Panc1 (cell line): Measurements from ENCODE around the gene GCK. TPM values are rescaled to one million over a fixed set of nuclear protein-coding genes. Genes with fewer than 3 reads are reported as not detected.

Experiments used
- ATAC-seq: fragments of 200-7000 bp; cut with Tn5 transposase; 2 replicates; pipeline ENCODE4 v1.9.1; 2020; ENCODE audit warnings: mild to moderate bottlenecking, moderate library complexity
- BruUV-seq: library from RNA; stranded (reverse); fragments of 400-500 nt; replicated peaks from 2 replicates; lab custom pipeline; 2021; lab: Mats Ljungman, UMichigan
- CTCF ChIA-PET: fragments of 300-600 bp; sonication (Branson Sonifier 250); formaldehyde crosslinking; loops from one replicate; lab custom pipeline; 2022; ENCODE audit warnings: antibody characterized with exemption; lab: Charles Lee
- POLR2A ChIA-PET: fragments of 300-600 bp; sonication (Branson Sonifier 250); formaldehyde crosslinking; loops from one replicate; lab custom pipeline; 2022; ENCODE audit warnings: antibody characterized with exemption; lab: Charles Lee
- DNase-seq: peaks from one replicate; pipeline ENCODE4 v3.0.0-alpha.2; 2010; ENCODE audit warnings: low read depth, low spot score
- H3K27ac ChIP-seq: 2 replicates; pipeline ENCODE4 v1.5.1; 2011; ENCODE audit warnings: mild to moderate bottlenecking, low read length, inconsistent platforms
- H3K27me3 ChIP-seq: fragments of 200-500 bp; sonication (Bioruptor generic); 2 replicates; pipeline ENCODE4 v1.6.0; 2014; ENCODE audit warnings: low read length, inconsistent platforms; ENCODE audit not compliant: control insufficient read depth, insufficient read depth
- H3K36me3 ChIP-seq: fragments of 200-500 bp; sonication (Bioruptor generic); 2 replicates; pipeline ENCODE4 v1.5.1; 2014; ENCODE audit warnings: inconsistent platforms, mild to moderate bottlenecking, low read length, moderate library complexity; ENCODE audit not compliant: control insufficient read depth, insufficient read depth
- H3K4me1 ChIP-seq: 2 replicates; pipeline ENCODE4 v1.5.1; 2011; ENCODE audit warnings: inconsistent platforms, mild to moderate bottlenecking, low read length, moderate library complexity; ENCODE audit not compliant: control insufficient read depth, insufficient read depth
- H3K4me3 ChIP-seq, 2 experiments: 2 replicates each; pipeline ENCODE4 v1.5.1; 2011 to 2012; ENCODE audit warnings: low read depth in 2 of 2, low read length in 2 of 2, mild to moderate bottlenecking in 2 of 2, inconsistent platforms in 1 of 2, moderate library complexity in 1 of 2
- H3K9me3 ChIP-seq: fragments of 200-500 bp; sonication (Bioruptor generic); 2 replicates; pipeline ENCODE4 v1.5.1; 2014; ENCODE audit warnings: low read depth, mild to moderate bottlenecking, inconsistent platforms, low read length, moderate library complexity; ENCODE audit not compliant: control insufficient read depth, insufficient read depth
- POLR2AphosphoS5 ChIP-seq: IDR thresholded peaks from 2 replicates; pipeline ENCODE4 v1.6.1; 2012; ENCODE audit warnings: mild to moderate bottlenecking, low read depth, low read length, moderate library complexity
- SIN3A ChIP-seq: IDR thresholded peaks from 2 replicates; pipeline ENCODE4 v1.6.1; 2012; ENCODE audit warnings: low read depth, mild to moderate bottlenecking, low read length, moderate library complexity, borderline replicate concordance; ENCODE audit not compliant: insufficient read depth
- TCF7L2 ChIP-seq: IDR thresholded peaks from 2 replicates; pipeline ENCODE4 v1.6.1; 2011; ENCODE audit warnings: mild to moderate bottlenecking, low read depth, low read length, inconsistent platforms
- in situ Hi-C: cut with HindIII; loops from 2 replicates; pipeline ENCODE4 v1.10.0; 2016; ENCODE audit warnings: low sequenced_read_pairs, low pct_unique_long_range_greater_than_20kb
- intact Hi-C: fragments of 100-400 bp; cut with micrococcal nuclease; formaldehyde crosslinking; loops from one replicate; pipeline ENCODE4 v1.10.0; 2022; ENCODE audit not compliant: unreplicated experiment
- total RNA-seq: library from RNA; stranded (reverse); gene quantifications from one replicate; pipeline ENCODE4 v1.2.1, GENCODE V29; 2021; ENCODE audit not compliant: unreplicated experiment
- TF ChIP-seq, protein P1 (sequence below): fragments of 450-650 bp; IDR thresholded peaks from 2 replicates; pipeline ENCODE4 v1.5.1; 2017; ENCODE audit warnings: mild to moderate bottlenecking
- TF ChIP-seq, protein P2 (sequence below), 2 experiments: IDR thresholded peaks; 2 replicates each; pipeline ENCODE4 v1.6.1; 2011 to 2012; ENCODE audit warnings: low read depth in 2 of 2, control low read depth in 1 of 2, low read length in 1 of 2, mild to moderate bottlenecking in 1 of 2, moderate library complexity in 1 of 2; ENCODE audit not compliant: insufficient read depth in 1 of 2

GCK gene
- total RNA-seq, 1 experiment from 2014 or later: 0.36 TPM

DNA sequence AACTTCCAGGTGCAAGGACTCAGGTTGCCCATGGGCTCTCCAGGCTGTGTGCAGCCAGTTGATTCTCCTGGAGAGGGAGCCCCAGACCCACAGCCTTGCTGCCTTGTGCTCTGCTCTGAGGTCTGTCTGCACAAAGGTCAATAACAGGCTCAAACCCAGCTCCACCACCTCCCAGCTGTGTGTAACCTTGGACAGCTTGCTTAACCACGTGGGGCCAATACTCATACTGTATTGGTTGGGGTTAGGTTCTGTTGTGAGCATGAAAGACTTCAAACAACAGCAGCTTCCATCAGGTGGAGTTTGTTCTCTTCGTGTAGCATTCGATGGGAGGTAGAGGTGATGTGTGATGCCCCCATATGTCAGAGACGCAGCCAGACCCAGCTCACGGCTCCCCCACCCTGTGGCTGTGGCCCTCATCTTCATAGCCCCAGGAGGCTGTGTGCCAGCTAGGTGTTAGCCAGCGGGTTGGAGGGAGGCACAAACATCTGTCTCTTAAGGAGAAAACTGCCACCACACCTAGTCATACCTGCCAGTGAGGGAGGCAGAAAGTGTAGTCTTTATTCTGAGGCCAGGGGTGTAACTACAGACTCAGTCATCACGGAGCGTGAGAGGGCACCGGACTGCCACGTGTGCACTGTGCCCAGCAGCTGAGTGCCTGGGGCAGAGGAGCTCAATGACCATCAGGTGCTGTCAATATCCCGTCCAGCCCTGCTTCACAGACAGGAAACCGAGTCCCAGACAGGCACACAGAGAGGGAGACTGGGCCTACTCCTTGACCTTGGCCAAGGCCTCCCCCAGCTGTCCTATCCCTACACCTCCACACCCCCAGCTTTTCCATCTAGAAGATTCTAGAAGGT lies 57.8 kb downstream of the GCK start:
- no peak overlapping the region for H3K4me3 ChIP-seq
- peak; percentile 84 for ATAC-seq
- in situ Hi-C loops (no loop called here), intact Hi-C loops (loop anchor here (5.0 kb wide), 1 partner anchor 66 kb away; no protein-coding TSS in a partner anchor)
- H3K27me3 ChIP-seq: no peaks in the 10 kb centered on the region
- H3K9me3 ChIP-seq: no peaks in the 10 kb centered on the region
- no peaks in the 10 kb centered on the region for H3K36me3 ChIP-seq
- BruUV-seq: no TSS peak
- no peak for TF ChIP-seq POLR2AphosphoS5
- TF ChIP-seq, protein P1, sequence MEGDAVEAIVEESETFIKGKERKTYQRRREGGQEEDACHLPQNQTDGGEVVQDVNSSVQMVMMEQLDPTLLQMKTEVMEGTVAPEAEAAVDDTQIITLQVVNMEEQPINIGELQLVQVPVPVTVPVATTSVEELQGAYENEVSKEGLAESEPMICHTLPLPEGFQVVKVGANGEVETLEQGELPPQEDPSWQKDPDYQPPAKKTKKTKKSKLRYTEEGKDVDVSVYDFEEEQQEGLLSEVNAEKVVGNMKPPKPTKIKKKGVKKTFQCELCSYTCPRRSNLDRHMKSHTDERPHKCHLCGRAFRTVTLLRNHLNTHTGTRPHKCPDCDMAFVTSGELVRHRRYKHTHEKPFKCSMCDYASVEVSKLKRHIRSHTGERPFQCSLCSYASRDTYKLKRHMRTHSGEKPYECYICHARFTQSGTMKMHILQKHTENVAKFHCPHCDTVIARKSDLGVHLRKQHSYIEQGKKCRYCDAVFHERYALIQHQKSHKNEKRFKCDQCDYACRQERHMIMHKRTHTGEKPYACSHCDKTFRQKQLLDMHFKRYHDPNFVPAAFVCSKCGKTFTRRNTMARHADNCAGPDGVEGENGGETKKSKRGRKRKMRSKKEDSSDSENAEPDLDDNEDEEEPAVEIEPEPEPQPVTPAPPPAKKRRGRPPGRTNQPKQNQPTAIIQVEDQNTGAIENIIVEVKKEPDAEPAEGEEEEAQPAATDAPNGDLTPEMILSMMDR: peak; percentile 78; the same call in 1 of the 2 replicates
- no peak for TF ChIP-seq TCF7L2
- H3K4me1 ChIP-seq: peaks cover 12% of the 10 kb centered on the region
- ChIA-PET CTCF (interaction anchor here (1.0 kb wide), 1 partner anchor 65 kb away, joined by 3 read pairs; no protein-coding TSS in a partner anchor), POLR2A (interaction anchor here (0.5 kb wide), 1 partner anchor 109 kb away, joined by 5 read pairs; no protein-coding TSS in a partner anchor)
- no peak for DNase-seq
- no peak overlapping the region for H3K27ac ChIP-seq

DNA sequence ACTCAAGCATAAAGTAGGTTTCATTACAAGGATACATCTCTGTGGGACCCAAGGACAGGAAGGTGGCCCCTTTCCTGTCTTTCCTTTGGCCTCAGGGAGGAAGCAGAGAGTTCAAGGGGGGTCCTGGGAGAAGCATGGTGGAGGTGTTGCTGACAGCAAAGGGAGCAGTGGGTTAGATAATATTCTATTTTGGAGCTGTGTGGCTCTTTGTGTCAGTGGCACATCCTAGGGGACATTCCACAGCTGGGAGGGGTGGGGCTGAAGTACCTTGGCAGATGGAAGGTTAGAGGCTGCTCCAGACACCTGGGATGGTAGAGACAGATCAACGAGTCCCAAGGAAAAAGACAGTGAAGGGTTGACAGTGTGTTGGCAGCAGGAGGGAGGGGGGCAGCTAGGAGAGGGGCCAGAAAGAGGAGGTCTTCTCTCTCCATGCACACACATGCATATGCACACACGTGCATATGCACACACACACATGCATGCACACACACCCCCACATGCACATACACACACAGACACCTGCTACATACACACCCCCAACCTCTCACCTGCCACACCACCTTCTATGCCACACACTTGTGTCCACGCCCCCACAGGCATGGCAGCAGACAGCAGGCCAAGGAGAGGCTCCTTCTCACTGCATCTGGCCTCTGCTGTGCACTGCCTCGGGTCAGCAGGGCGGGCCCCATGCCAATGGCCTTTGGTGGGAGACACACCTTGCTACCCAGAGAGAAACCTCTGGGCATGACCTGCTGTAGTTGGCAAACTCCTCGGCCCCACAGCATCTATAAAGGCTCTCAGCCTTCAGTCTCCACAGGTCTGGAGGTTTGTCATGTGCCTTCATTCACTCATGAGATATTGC lies 60.3 kb downstream of the GCK start:
- ATAC-seq: no peak
- CTCF ChIA-PET: no interaction called here

More for the DNA sequence above, 60.3 kb downstream of the GCK start:
- intact Hi-C loops (no loop called here), in situ Hi-C loops (no loop called here)
- Histone ChIP-seq H3K4me3 (no peak overlapping the region), H3K9me3 (no peaks in the 10 kb centered on the region), H3K4me1 (peaks cover 12% of the 10 kb centered on the region), H3K27me3 (no peaks in the 10 kb centered on the region), H3K27ac (no peak overlapping the region), H3K36me3 (no peaks in the 10 kb centered on the region)
- TF ChIP-seq TCF7L2: no peak
- TF ChIP-seq, protein P1: no peak
- TF ChIP-seq, protein P2, sequence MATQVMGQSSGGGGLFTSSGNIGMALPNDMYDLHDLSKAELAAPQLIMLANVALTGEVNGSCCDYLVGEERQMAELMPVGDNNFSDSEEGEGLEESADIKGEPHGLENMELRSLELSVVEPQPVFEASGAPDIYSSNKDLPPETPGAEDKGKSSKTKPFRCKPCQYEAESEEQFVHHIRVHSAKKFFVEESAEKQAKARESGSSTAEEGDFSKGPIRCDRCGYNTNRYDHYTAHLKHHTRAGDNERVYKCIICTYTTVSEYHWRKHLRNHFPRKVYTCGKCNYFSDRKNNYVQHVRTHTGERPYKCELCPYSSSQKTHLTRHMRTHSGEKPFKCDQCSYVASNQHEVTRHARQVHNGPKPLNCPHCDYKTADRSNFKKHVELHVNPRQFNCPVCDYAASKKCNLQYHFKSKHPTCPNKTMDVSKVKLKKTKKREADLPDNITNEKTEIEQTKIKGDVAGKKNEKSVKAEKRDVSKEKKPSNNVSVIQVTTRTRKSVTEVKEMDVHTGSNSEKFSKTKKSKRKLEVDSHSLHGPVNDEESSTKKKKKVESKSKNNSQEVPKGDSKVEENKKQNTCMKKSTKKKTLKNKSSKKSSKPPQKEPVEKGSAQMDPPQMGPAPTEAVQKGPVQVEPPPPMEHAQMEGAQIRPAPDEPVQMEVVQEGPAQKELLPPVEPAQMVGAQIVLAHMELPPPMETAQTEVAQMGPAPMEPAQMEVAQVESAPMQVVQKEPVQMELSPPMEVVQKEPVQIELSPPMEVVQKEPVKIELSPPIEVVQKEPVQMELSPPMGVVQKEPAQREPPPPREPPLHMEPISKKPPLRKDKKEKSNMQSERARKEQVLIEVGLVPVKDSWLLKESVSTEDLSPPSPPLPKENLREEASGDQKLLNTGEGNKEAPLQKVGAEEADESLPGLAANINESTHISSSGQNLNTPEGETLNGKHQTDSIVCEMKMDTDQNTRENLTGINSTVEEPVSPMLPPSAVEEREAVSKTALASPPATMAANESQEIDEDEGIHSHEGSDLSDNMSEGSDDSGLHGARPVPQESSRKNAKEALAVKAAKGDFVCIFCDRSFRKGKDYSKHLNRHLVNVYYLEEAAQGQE (IDR thresholded peaks at IDR 0.05; ENCODE audit: insufficient read depth in 1 of 2, low read depth in 2 of 2, low read length in 1 of 2): no peak
- TF ChIP-seq POLR2AphosphoS5: no peak
- no peak for TF ChIP-seq SIN3A
- no peak for DNase-seq
- POLR2A ChIA-PET: no interaction called here
- BruUV-seq: no TSS peak
